ENCODE measurements around the gene KRTAP22-1.

Gene KRTAP22-1

GRCh38 chr21:30625449-30626165 lies 24.7 kb downstream of the KRTAP22-1 start:
- DNase-seq (ENCODE audit: low read depth in 2 of 2): no peak

DNA sequence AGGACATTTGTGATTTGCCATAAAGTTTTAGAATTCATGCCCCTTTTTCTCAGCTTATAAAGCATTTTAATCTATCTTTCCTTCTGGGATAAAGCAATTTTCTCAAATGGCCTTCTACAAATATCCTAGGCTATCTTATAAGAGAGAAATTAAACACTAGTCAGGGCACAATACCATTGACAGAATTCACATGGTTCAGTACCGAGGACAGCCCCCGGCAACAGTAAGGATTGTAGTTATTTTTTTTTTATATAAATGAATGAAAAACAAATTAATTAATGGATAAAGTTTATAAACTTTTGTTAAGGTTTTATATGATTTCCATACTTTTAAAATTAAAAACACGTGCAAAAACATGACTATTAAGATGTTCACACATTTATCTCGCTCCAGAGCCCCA lies 27.2 kb downstream of the KRTAP22-1 start:
- no peak for DNase-seq (ENCODE audit: low read depth in 2 of 2)

- DNase-seq (ENCODE audit: low read depth in 2 of 2): no peak
These were observed 28.3 kb downstream of the KRTAP22-1 start for GRCh38 chr21:30629200-30629599.

DNA sequence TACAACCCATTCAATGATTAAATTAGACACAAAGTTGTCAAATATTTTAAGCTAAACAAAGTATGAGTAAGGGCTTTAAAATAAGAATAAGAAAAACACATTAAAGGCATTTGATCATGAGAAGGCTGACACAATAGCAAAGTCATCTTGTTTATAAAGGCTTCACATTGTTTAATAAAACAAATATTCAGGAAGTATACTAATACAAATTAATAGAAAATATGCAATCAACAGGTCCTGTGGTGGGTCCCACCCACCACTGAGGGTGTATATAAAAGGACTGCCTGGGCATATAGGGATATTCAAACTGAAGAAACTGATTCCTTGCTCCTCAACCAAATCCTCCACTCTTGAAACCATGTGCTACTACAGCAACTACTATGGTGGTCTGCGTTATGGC lies 34.0 kb downstream of the KRTAP22-1 start, which contains the start of gene KRTAP20-2:
KRTAP20-2 (plus strand) TSS at position 301 of the 400 bp plus-strand sequence; CDS start at position 359, 58 bp downstream.
- DNase-seq (ENCODE audit: low read depth in 2 of 2): no peak

DNA sequence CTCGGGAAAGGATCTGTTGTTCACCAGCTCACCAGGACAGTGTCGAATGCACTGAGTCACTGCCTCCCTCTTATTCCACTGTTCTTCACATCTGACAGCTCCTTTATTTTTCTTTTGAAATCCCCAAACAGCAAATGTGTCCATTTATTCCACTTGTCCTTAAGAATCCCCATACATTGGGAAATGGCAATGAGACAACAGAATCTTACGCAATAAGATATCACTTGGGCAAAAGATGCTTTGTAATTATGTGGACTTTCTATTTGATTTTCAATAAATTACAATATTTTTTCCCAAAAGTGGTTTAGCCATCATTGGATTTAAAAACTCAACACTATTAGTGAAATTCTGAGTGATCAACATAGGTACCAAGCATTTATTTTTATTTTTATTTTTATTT lies 37.8 kb downstream of the KRTAP22-1 start:
- DNase-seq (ENCODE audit: low read depth in 2 of 2): no peak

DNA sequence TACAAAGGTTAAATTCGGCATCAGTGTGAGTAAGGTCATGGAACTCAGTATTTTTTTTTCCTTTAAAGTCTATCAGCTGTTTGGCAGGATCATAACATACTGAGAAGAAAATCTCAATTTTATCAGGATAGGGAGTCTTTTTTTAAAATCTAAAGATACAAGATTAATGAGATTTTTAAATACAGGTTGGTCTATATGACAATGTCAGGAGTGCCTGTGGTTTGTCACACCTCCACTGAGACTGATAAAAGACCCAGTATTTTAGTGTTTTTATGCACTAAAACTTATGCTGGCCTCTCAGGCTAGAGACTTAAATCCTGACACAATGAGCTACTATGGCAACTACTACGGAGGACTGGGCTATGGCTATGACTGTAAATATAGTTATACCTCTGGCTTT lies 41.7 kb downstream of the KRTAP22-1 start, which contains the start of gene KRTAP20-3:
KRTAP20-3 (plus strand) TSS at position 301 of the 400 bp plus-strand sequence.
- DNase-seq (ENCODE audit: low read depth in 2 of 2): no peak

DNA sequence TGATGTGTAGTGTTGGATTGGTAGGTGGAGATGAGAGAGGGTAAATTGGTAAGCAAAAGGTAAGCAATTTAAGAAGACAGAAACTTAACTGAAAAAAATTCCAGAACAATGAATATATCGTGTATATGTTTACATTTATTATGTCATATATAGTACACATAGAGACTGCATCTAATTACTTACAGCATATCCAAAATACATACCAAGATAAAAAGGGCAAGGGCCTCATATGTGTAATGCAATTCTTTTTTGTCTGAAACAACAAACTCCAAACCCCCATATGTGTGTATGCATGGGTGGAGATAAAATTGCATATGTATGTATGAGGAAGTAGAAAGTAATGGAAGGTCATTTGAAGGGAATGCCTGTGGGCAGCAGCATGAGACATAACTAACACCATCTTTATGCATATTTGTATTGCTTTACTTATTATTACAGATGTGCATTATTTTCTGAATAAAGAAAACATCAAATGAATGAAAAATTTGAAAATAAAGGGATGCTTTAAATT lies 46.1 kb downstream of the KRTAP22-1 start:
- no peak for DNase-seq (ENCODE audit: low read depth in 2 of 2)
